Nephron progenitor cell (in vitro differentiated cells): ENCODE results near the gene MAPK13.

ENCODE experiments used
- DNase-seq: peaks from one replicate; pipeline ENCODE4 v3.0.0; 2021
- H3K27ac Mint-ChIP-seq: 2 replicates; pipeline ENCODE4 v1.8.0; 2021; ENCODE audit warnings: mild to moderate bottlenecking, moderate library complexity, mixed read lengths
- H3K27me3 Mint-ChIP-seq: 2 replicates; pipeline ENCODE4 v1.8.0; 2021; ENCODE audit warnings: mild to moderate bottlenecking, low read depth, mixed read lengths; ENCODE audit not compliant: poor library complexity
- H3K36me3 Mint-ChIP-seq: 2 replicates; pipeline ENCODE4 v1.8.0; 2021; ENCODE audit warnings: low read depth, mixed read lengths
- H3K4me1 Mint-ChIP-seq: 2 replicates; pipeline ENCODE4 v1.8.0; 2021; ENCODE audit warnings: mixed read lengths
- H3K4me3 Mint-ChIP-seq: 2 replicates; pipeline ENCODE4 v1.8.0; 2021; ENCODE audit warnings: mild to moderate bottlenecking, moderate library complexity, mixed read lengths
- H3K9me3 Mint-ChIP-seq: 2 replicates; pipeline ENCODE4 v1.8.0; 2021; ENCODE audit warnings: mild to moderate bottlenecking, moderate library complexity, mixed read lengths
- CTCF ChIP-seq: fragments of 200-600 bp; sonication (generic); IDR thresholded peaks from 2 replicates; pipeline ENCODE4 v1.5.0; 2021; ENCODE audit warnings: antibody characterized with exemption

The MAPK13 gene

DNA sequence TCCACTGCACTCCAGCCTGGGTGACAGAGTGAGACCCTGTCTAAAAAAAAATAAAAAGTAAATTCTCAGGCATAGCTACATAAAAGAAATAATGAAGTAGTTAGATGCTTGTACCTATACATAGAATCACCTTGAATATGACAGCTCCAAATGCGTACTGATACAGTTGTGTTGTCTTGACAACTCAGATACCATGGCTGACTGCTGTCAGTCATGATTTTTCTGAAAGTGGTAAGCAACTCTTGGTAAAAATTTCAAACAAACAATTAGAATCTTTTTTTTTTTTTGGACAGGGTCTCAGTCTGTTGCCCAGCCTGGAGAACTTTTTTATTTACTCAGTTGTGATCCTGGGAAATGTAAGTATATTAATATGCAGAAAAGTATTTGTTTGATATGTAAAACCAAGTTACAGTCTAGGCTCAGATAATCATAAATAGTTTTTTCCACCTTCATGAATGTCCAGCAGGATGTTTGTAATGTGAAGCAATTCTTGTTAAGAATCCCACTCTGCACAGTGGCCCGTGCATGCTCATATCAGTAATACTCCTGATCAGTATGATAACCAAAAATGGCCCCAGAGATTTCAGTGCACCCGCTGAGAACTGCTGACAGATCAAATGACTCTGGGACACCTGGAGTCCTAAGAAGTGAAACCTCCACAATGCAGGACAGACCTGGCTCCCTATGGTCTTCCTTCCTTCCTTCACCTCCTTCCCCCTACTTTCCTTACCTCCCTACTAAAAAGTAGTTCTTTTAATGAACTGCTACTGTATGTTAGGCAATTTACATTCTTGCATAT, 14.0 kb upstream of the MAPK13 start:
- no peak overlapping the region for H3K4me3 Mint-ChIP-seq
- peaks cover 4% of the 10 kb centered on the region for H3K27me3 Mint-ChIP-seq
- peaks cover 33% of the 10 kb centered on the region for H3K4me1 Mint-ChIP-seq
- peaks cover 16% of the 10 kb centered on the region for H3K36me3 Mint-ChIP-seq
- no peaks in the 10 kb centered on the region for H3K9me3 Mint-ChIP-seq
- no peak for DNase-seq
- no peak overlapping the region for H3K27ac Mint-ChIP-seq
- TF ChIP-seq CTCF, result no peak

- H3K4me1 Mint-ChIP-seq, result peaks cover 39% of the 10 kb centered on the region
- H3K9me3 Mint-ChIP-seq, result no peaks in the 10 kb centered on the region
- no peak overlapping the region for H3K4me3 Mint-ChIP-seq
- no peak overlapping the region for H3K27ac Mint-ChIP-seq
- H3K36me3 Mint-ChIP-seq, result peaks cover 10% of the 10 kb centered on the region
- DNase-seq, result no peak
- no peak for TF ChIP-seq CTCF
- H3K27me3 Mint-ChIP-seq, result peaks cover 4% of the 10 kb centered on the region
Measured at GRCh38 chr6:36116943-36117342, 13.4 kb upstream of the MAPK13 start.

DNA sequence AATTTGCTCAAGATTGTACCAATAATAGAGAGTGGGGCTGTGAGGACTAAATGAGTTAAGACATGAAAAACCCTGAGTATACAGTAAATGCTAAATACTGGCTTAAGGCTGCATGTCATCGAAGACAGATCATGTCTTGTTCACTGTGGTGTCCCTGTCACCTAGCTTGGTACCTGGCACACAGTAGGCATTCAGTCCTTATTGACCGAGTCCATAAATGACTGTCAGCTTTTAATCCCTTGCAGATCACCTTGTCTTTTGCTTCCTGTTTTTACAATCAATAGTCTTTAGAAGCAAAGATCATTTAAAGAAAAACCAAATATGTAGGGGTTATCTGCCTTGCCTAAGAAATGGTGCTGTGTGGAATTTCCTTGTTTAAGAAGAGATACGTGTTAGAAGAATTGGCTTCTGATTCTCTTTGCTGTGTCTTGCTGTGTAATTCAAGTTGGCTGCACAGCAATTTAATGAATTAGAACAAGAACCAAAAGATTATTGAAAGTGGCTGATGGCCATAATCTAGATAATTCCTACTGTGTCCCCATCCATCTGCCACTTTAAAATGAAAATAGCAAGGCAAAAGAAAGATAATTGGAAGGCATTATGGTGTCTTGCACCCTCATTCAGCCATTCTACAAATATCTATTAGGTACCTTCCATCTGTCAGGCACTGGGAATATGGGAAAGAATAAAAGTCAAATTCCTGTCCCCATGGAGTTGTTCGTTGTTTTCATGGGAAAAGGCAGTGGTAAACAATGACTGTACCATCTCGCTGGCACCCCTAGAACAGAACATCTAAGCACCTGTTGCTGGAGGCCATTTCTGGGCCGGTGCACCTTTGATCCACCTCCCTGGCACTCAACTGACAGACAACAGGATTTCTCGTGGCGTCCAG, 12.4 kb upstream of the MAPK13 start:
- peaks cover 6% of the 10 kb centered on the region for H3K36me3 Mint-ChIP-seq
- H3K27ac Mint-ChIP-seq, result no peak overlapping the region
- peaks cover 4% of the 10 kb centered on the region for H3K27me3 Mint-ChIP-seq
- no peak for TF ChIP-seq CTCF
- H3K4me3 Mint-ChIP-seq, result no peak overlapping the region
- DNase-seq, result no peak
- H3K4me1 Mint-ChIP-seq, result peaks cover 41% of the 10 kb centered on the region
- no peaks in the 10 kb centered on the region for H3K9me3 Mint-ChIP-seq

GRCh38 chr6:36118550-36119107, 11.7 kb upstream of the MAPK13 start:
- no peak for DNase-seq

DNA sequence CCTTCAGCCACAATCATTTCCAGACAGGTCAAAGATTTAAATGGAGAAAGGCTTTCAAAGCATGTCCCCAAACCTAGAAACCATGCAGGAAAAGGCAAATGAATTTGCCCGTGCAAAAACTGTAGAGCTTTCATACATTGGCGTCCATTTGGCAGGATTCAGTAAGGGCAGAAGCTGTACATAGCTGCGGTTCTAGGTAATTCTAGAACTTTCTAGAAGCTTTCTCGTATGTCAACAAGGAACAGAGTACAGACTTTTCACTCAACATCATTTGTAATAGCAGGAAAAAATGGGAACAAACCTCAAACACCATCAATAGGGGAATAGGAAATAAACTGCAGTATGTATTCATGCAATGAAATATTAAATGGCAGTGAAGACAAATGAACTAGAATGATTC, 11.1 kb upstream of the MAPK13 start:
- Mint-ChIP-seq H3K9me3 (no peaks in the 10 kb centered on the region), H3K4me3 (no peak overlapping the region), H3K27me3 (peaks cover 4% of the 10 kb centered on the region), H3K4me1 (peaks cover 39% of the 10 kb centered on the region), H3K36me3 (peaks cover 6% of the 10 kb centered on the region), H3K27ac (no peak overlapping the region)
- DNase-seq, result no peak
- no peak for TF ChIP-seq CTCF

More at GRCh38 chr6:36118550-36119107, 11.7 kb upstream of the MAPK13 start:
- no peak for TF ChIP-seq CTCF
- Mint-ChIP-seq H3K27me3 (peaks cover 4% of the 10 kb centered on the region), H3K4me3 (no peak overlapping the region), H3K4me1 (peaks cover 44% of the 10 kb centered on the region), H3K9me3 (no peaks in the 10 kb centered on the region), H3K27ac (no peak overlapping the region), H3K36me3 (peaks cover 6% of the 10 kb centered on the region)
